ENCODE data around the gene ADAMTS13. TPM values are rescaled to one million over a fixed set of nuclear protein-coding genes. Genes with fewer than 3 reads are reported as not detected.

The ADAMTS13 gene
- total and polyA plus RNA-seq, 2 donors (not counting 3 experiments of a cell fraction or from before 2014, with no cell fraction given), result 1.5 to 2.5 TPM

GRCh38 chr9:133456409-133456808 is 34.2 kb downstream of the ADAMTS13 start:
- dilution Hi-C loops (cut with MboI; ENCODE audit: extremely low pct_ligation_motif_present, low sequenced_read_pairs) (no loop called here), intact Hi-C loops (cut with micrococcal nuclease) (no loop called here)
- no peak overlapping the region for H3K4me3 ChIP-seq (replicated peaks in 1 of 3; ENCODE audit: insufficient read depth in 1 of 3, low read depth in 1 of 3, low read length in 3 of 3)
- H3K27ac ChIP-seq (ENCODE audit: insufficient read depth, low read depth, low read length), result no peak overlapping the region
- no peaks in the 10 kb centered on the region for H3K9me1 ChIP-seq (replicated peaks; ENCODE audit: control insufficient read depth, extremely low read depth, insufficient read depth, low read length)
- POLR2A ChIA-PET, result no interaction called here
- H3K4me1 ChIP-seq (ENCODE audit: control insufficient read depth, extremely low read depth, insufficient read depth, low read length), result peaks cover 9% of the 10 kb centered on the region
- no peak overlapping the region for H2AFZ ChIP-seq (ENCODE audit: low read depth, low read length)
- FAIRE-seq (no peak), DNase-seq (ENCODE audit: low read depth, low spot score) (no peak)
- H3K9me3 ChIP-seq (replicated peaks; ENCODE audit: control insufficient read depth, insufficient read depth, low read length), result no peaks in the 10 kb centered on the region
- no peaks in the 10 kb centered on the region for H3K79me2 ChIP-seq (ENCODE audit: control insufficient read depth, insufficient read depth, low read length)
- BruUV-seq (replicated peaks), result no TSS peak
- CTCF ChIA-PET, result interaction anchor here (1.6 kb wide), 1 partner anchor 11 kb away, joined by 3 read pairs; no protein-coding TSS in a partner anchor
- H4K20me1 ChIP-seq (replicated peaks; ENCODE audit: control insufficient read depth, extremely low read depth, insufficient read depth, low read length), result no peaks in the 10 kb centered on the region
- no peak overlapping the region for H3K9ac ChIP-seq (replicated peaks; ENCODE audit: extremely low read depth, insufficient read depth, low read length)
- H3K36me3 ChIP-seq (ENCODE audit: control insufficient read depth in 2 of 2, extremely low read depth in 1 of 2, insufficient read depth in 2 of 2, low read length in 2 of 2), result no peaks in the 10 kb centered on the region
- TF ChIP-seq POLR2AphosphoS5 (IDR thresholded peaks at IDR 0.05; ENCODE audit: insufficient read depth, low read depth, low read length) (no peak), FOS (IDR thresholded peaks at IDR 0.05; ENCODE audit: borderline replicate concordance, insufficient read depth, low read length) (no peak), EZH2 (IDR thresholded peaks at IDR 0.05; ENCODE audit: borderline replicate concordance, low read depth, low read length, severe bottlenecking) (no peak)
- H3K4me2 ChIP-seq (ENCODE audit: insufficient read depth, low read length), result no peak overlapping the region
- no peaks in the 10 kb centered on the region for H3K27me3 ChIP-seq (ENCODE audit: control insufficient read depth in 2 of 2, insufficient read depth in 2 of 2, low read length in 2 of 2)

GRCh38 chr9:133457233-133457632 is 35.1 kb downstream of the ADAMTS13 start:
- FAIRE-seq (no peak), DNase-seq (ENCODE audit: low read depth, low spot score) (no peak)
- intact Hi-C loops (cut with micrococcal nuclease) (no loop called here), dilution Hi-C loops (cut with MboI; ENCODE audit: extremely low pct_ligation_motif_present, low sequenced_read_pairs) (no loop called here)
- Histone ChIP-seq H2AFZ (ENCODE audit: low read depth, low read length) (no peak overlapping the region), H3K9me1 (replicated peaks; ENCODE audit: control insufficient read depth, extremely low read depth, insufficient read depth, low read length) (no peaks in the 10 kb centered on the region), H3K79me2 (ENCODE audit: control insufficient read depth, insufficient read depth, low read length) (no peaks in the 10 kb centered on the region), H3K4me2 (ENCODE audit: insufficient read depth, low read length) (no peak overlapping the region), H3K4me1 (ENCODE audit: control insufficient read depth, extremely low read depth, insufficient read depth, low read length) (peaks cover 9% of the 10 kb centered on the region), H3K4me3 (replicated peaks in 1 of 3; ENCODE audit: insufficient read depth in 1 of 3, low read depth in 1 of 3, low read length in 3 of 3) (no peak overlapping the region), H3K27me3 (ENCODE audit: control insufficient read depth in 2 of 2, insufficient read depth in 2 of 2, low read length in 2 of 2) (no peaks in the 10 kb centered on the region), H3K27ac (ENCODE audit: insufficient read depth, low read depth, low read length) (no peak overlapping the region), H4K20me1 (replicated peaks; ENCODE audit: control insufficient read depth, extremely low read depth, insufficient read depth, low read length) (no peaks in the 10 kb centered on the region), H3K36me3 (ENCODE audit: control insufficient read depth in 2 of 2, extremely low read depth in 1 of 2, insufficient read depth in 2 of 2, low read length in 2 of 2) (no peaks in the 10 kb centered on the region), H3K9ac (replicated peaks; ENCODE audit: extremely low read depth, insufficient read depth, low read length) (no peak overlapping the region), H3K9me3 (replicated peaks; ENCODE audit: control insufficient read depth, insufficient read depth, low read length) (no peaks in the 10 kb centered on the region)
- POLR2A ChIA-PET, result no interaction called here
- TF ChIP-seq MYC (IDR thresholded peaks at IDR 0.05; ENCODE audit: low read depth, low read length) (no peak), POLR2AphosphoS5 (IDR thresholded peaks at IDR 0.05; ENCODE audit: insufficient read depth, low read depth, low read length) (no peak), POLR2A (IDR thresholded peaks at IDR 0.05; ENCODE audit: low read depth, low read length) (no peak), FOS (IDR thresholded peaks at IDR 0.05; ENCODE audit: borderline replicate concordance, insufficient read depth, low read length) (no peak), GATA2 (IDR thresholded peaks at IDR 0.05; ENCODE audit: insufficient read depth, insufficient read length, low read depth, low read length) (no peak)
- CTCF ChIA-PET, result interaction anchor here (1.6 kb wide), 1 partner anchor 12 kb away, joined by 3 read pairs; no protein-coding TSS in a partner anchor
- no TSS peak for BruUV-seq (replicated peaks)

Data from endothelial cell of umbilical vein (primary cell).